GM12891 (cell line): Measurements from ENCODE around the gene IQCH.
"Not testable (repeated sequence)": the region's sequence is repeated elsewhere in the genome, so short reads cannot be mapped to it uniquely, and the experiment has no call there.

Source experiments
- POLR2A ChIP-seq: IDR thresholded peaks from 2 replicates; pipeline ENCODE4 v1.6.1; 2011; ENCODE audit warnings: low read depth, low read length, control low read depth
- POLR2AphosphoS5 ChIP-seq: IDR thresholded peaks from 2 replicates; pipeline ENCODE4 v1.6.1; 2011; ENCODE audit warnings: low read depth, low read length, control low read depth
- POU2F2 ChIP-seq: IDR thresholded peaks from 2 replicates; pipeline ENCODE4 v1.6.1; 2011; ENCODE audit warnings: low read depth, mild to moderate bottlenecking, control low read depth, low read length, moderate library complexity
- SPI1 ChIP-seq: IDR thresholded peaks from 2 replicates; pipeline ENCODE4 v1.6.1; 2011; ENCODE audit warnings: low read depth, low read length, control low read depth
- TAF1 ChIP-seq: IDR thresholded peaks from 2 replicates; pipeline ENCODE4 v1.6.1; 2011; ENCODE audit warnings: low read depth, low read length, control low read depth

DNA sequence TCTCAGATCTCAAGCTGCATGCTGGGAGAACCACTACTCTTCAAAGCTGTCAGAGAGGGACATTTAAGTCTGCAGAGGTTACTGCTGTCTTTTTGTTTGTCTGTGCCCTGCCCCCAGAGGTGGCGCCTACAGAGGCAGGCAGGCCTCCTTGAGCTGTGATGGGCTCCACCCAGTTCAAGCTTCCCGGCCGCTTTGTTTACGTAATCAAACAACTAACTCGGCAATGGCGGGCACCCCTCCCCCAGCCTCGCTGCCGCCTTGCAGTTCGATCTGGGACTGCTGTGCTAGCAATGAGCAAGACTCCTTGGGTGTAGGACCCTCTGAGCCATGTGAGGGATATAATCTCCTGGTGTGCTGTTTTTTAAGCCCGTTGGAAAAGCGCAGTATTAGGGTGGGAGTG is 199.1 kb downstream of the IQCH start:
- not testable (repeated sequence) for TF ChIP-seq SPI1, TAF1, POLR2A, POLR2AphosphoS5, POU2F2
